ENCODE results near the gene LCA5.
"Not testable (repeated sequence)": the region's sequence is repeated elsewhere in the genome, so short reads cannot be mapped to it uniquely, and the experiment has no call there.

Gene LCA5

GRCh38 chr6:79536954-79537747 lies at the start of gene LCA5:
TSS of gene LCA5 (minus strand) at chr6:79537430. CDS start at chr6:79518894, 18,536 bp downstream.
- peak; percentile 66 for DNase-seq (ENCODE audit: low read depth)

DNA sequence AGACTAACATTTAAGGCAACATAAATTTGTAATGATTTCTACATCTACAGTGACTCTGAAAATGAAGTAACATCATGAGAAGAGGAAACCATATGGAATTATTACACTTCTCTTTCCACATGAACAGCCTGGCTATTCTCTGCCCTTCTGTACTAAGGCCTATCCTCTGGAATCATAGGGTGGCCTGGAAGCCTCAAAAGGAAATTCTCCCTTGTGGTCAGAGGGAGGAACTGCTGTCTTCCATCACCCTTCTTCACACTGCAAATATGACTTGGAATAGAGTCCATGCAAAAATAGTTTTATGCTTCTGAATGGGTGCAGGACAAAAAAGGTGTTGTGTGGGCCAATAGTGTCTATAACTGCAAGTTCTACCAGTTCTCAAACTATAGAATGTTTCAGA lies 49.3 kb upstream of the LCA5 start:
- no peak for DNase-seq (ENCODE audit: low read depth)

- DNase-seq (ENCODE audit: low read depth) = no peak
Observed at GRCh38 chr6:79584332-79584731, 47.1 kb upstream of the LCA5 start.

GRCh38 chr6:79577926-79578325 lies 40.7 kb upstream of the LCA5 start:
- not testable (repeated sequence) for DNase-seq (ENCODE audit: low read depth)

DNA sequence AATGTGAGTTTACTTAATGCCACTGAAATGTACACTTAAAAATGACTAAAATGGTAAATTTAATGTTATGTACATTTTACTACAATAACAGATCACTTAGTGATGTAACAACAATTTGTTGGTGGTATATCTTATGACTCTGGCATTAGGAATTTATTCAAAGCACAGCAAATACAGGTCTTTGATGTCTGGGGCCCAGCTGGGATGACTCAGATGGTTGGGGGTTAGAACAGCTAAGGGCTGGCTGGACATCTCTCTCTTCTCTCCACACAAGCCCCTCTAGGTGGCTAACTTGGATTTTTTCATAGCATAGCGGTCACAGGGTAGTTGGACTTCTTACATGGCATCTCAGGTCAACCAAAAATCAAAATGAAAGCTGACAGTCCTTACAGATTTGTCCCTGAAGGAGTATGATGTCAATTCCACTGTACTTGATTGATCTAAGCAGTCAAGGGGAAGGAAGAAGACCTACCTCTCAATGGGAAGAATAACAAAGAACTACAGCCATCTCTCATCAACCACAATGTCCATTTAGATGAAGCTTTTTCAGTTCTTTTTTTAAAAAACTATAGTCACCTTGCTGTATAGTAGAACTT lies 37.5 kb upstream of the LCA5 start:
- no peak for DNase-seq (ENCODE audit: low read depth)

DNA sequence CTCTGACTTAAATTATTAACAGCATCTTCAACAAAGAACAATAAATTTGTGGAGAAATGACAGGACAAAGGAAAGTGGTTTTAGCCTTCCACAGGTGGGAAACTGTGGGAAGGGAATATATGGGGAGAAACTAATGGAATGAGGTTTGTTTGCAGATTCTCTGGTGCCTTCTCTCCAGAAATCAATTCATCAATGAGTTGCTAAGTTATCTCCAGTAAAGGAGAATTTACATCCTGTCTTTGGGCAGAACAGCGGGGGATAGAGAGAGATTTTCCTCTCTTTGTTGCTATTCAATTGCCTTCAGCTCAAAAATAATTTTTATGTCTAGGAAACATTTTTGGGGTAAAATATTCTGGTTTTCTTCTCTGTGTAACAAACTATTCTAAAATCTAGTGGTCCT lies 36.9 kb upstream of the LCA5 start:
- DNase-seq (ENCODE audit: low read depth) = no peak

DNA sequence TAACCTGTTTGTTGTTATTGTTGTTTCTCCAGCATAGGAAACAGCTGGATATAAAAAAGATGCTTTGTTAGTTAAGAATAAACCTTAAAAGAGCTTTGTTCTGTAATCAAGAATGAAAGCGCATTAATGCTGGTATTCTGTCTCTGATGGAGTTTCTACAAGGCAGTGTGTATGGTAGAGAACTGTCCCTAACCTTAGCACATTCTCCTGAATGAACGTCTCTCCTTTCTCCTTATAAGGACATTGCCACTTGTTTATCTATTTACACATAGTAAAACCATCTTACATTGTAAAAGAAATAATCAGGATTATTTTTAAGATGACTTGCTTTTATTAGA lies 33.8 kb upstream of the LCA5 start:
- DNase-seq (ENCODE audit: low read depth) = no peak

DNA sequence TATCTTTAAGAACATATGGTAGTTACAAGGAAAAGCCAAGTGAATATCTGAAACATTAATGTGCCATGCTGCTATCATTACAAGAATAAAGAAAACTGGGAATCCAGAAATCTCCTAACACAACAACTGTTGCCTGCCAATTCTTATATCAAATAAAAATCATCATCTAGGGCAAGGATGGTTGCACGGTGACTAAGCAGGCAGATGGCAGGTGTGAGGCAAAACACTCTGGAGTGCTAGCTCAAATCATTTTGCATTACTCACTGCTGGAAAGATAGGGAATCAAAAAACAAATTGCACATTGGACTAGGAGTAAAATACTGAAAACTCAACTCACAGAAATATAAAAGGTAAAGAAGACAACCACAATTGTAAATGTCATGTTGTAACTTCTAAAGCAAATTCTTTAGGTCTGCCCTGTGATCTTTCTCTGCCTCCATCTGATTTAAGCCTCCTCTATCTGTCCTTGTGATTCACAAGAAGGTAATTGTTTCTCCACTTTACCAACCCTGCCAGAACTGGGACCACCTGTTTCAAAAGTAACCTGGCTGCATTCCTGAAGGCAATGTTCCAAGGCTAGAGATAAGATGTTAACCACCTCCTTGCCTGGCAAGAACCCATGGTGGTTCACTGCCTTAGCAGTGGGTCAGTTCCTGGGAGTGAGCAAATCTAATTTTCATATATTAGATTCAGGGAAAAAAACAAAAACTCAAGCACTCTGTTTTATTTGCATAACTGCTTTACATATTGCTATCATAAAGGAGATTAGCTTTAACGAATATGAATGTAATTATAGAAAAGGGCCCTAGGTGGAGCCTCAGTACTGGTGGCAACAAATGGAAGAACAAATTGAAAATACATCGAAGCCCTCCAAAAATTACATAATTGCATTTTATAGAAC lies 33.1 kb upstream of the LCA5 start:
- DNase-seq (ENCODE audit: low read depth) = no peak

DNA sequence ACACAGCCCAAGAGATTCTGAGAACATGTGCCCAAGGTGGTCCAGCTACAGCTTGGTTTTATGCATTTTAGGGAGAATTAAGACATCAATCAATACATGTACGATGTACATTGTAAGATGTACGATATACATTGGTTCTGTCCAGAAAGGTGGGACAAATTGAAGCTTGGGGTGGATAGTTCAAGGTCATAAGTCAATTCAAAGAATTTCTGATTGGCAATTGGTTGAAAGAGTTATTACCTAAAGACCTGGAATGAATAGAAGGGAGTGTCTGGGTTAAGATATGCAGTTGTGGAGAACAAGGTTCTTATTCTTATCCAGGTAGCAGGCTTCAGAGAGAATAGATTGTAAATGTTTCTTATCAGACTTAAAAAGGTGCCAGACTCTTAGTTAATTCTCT lies 31.8 kb upstream of the LCA5 start:
- DNase-seq (ENCODE audit: low read depth) = no peak

- DNase-seq (ENCODE audit: low read depth) = no peak
Observed at GRCh38 chr6:79564636-79565035, 27.4 kb upstream of the LCA5 start.

DNA sequence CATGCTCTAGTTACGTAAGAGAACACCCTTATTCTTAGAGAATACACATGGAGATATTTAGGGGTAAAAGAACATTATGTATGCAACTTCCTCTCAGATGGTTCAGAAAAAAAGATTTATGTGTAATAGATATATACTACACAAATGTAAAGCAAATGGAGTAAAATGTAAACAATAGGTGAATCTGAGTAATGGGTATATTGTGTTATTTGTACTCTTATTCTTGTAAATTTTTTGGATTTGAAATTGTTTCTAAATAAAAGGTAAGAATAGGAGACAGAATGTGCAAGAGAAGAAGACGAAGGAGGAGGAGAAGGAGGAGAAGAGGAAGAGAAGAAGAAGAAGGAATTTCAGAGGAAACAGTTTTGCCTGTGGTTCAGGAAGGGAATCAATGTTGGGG lies 22.5 kb upstream of the LCA5 start:
- no peak for DNase-seq (ENCODE audit: low read depth)

- no peak for DNase-seq (ENCODE audit: low read depth)
Observed at GRCh38 chr6:79557673-79558467, 20.6 kb upstream of the LCA5 start.

- no peak for DNase-seq (ENCODE audit: low read depth)
Observed at GRCh38 chr6:79554305-79554704, 17.1 kb upstream of the LCA5 start.

DNA sequence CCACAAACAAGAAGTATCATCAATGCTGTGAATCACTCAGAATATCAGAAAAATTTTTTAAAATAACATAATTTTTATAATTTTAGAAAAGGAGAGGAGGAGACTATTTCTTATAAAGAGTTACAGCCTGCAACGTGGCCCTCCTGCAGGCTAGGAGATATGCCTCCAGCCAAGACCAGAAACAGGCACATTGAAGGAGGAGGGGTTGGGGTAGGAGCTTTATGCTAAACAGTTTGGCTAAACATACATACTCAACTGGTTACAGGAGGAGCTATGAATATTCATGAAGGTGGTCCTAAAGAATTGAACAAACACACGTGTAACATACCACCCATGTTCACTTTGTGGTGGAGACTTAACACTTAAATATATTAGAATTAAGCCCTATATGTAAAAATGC lies 14.2 kb upstream of the LCA5 start:
- DNase-seq (ENCODE audit: low read depth) = no peak

GRCh38 chr6:79548304-79548703 lies 11.1 kb upstream of the LCA5 start:
- no peak for DNase-seq (ENCODE audit: low read depth)

GRCh38 chr6:79546186-79546585 lies 9.0 kb upstream of the LCA5 start:
- no peak for DNase-seq (ENCODE audit: low read depth)

- DNase-seq (ENCODE audit: low read depth) = no peak
Observed at GRCh38 chr6:79544939-79545450, 7.8 kb upstream of the LCA5 start.

- no peak for DNase-seq (ENCODE audit: low read depth)
Observed at GRCh38 chr6:79544299-79544927, 7.2 kb upstream of the LCA5 start.

DNA sequence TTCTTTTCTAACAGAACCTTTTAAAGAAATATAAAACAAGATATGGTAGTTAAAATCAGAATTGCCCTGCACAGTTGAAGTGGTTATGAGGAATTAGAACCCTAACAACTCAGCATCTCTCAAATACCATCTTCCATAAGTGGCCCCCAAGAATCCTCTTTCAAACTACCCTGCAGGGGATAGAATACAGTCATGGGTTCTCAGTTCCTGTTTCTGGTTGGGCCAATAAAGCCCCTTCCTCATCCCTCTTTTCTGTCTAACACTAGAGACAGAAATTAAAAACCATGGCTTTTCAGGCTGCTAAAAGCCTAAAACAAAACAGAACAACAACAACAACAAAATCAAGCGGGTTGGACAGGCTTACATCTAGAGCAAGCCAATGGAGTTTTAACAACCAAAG lies 6.7 kb upstream of the LCA5 start:
- no peak for DNase-seq (ENCODE audit: low read depth)

GRCh38 chr6:79543411-79543810 lies 6.2 kb upstream of the LCA5 start:
- no peak for DNase-seq (ENCODE audit: low read depth)

All from activated T-cell treated with anti-CD3 and anti-CD28 coated beads for 1 hour (primary cell).